HG02885 (cell line): ENCODE measurements around the gene TRPV5.
"Not testable (repeated sequence)": the region's sequence is repeated elsewhere in the genome, so short reads cannot be mapped to it uniquely, and the experiment has no call there.

ENCODE experiments used
- ATAC-seq: cut with Tn5 transposase; IDR thresholded peaks from one replicate; pipeline ENCODE4 v1.9.1; 2021; ENCODE audit warnings: mild to moderate bottlenecking; ENCODE audit not compliant: unreplicated experiment, poor library complexity

Gene TRPV5

DNA sequence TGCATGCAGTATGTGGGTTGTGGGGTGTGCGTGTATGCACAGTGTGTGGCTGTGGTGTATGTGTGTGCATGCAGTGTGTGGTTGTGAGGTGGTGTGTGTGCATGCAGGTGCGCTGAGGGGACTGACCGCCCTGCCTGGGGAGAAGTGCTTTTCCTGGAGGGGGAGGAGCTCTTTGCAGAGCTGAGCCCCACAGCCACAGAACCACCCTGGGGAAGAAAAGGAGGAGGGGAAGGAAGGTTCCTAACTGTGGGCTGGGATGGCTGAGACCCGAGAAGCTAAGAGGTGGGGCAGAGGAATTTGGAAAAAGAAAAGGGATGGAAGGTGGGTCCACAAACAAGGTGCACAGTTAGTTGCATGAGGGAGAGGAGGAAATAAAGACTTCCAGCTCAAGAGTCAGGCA, at the start of gene TRPV5:
Gene TRPV5, minus strand, starts transcription at position 123 of the 400 bp plus-strand sequence. CDS start 287 bp downstream, outside the sequence.
- no peak for ATAC-seq

DNA sequence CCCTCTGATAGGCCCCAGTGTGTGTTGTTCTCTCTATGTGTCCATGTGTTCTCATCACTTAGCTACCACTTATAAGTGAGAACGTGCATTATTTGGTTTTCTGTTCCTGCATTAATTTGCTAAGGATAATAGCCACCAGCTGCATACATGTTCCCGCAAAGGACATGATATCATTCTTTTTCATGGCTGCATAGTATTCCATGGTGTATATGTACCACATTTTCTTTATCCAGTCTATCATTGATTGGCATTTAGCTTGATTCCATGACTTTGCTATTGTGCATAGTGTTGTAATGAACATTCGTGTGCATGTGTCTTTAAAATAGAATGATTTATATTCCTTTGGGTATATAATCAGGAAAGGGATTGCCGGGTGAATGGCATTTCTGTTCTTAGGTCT, 44.9 kb upstream of the TRPV5 start:
- ATAC-seq, result not testable (repeated sequence)

DNA sequence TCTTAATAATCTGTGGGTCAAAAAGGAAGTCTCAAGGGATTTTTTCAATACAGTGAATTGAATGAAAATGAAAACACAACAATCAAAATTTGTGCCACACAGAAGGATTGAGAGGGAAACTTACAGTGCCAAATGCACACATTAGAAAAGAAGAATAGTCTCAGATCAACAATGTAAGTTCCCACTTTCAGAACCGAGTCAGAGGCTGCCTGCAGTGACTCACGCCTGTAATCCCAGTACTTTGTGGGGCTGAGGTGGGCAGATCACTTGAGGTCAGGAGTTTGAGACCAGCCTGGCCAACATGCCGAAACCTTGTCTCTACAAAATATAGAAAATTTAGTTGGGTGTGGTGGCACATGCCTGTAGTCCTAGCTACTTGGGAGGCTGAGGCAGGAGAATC, 41.1 kb upstream of the TRPV5 start:
- no peak for ATAC-seq

DNA sequence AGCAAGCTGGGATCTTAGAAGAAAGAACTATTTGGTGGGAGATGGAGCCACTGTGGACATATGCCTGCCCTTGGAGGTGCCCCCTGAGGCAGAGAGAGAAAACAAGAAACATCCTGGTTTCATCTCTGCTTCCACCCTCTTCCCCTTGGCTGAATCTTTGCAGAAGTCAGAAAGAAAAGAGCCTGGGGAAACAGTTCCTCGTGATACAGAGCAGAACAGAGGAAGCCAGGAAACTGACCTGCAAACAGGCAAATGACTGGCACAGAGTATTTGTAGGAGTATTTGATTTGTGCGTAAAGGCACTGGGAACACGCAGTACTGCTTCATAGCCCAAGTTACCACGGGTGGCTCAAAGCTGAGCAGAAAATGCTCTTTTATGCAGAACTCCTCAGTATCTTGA, 35.6 kb upstream of the TRPV5 start:
- no peak for ATAC-seq

DNA sequence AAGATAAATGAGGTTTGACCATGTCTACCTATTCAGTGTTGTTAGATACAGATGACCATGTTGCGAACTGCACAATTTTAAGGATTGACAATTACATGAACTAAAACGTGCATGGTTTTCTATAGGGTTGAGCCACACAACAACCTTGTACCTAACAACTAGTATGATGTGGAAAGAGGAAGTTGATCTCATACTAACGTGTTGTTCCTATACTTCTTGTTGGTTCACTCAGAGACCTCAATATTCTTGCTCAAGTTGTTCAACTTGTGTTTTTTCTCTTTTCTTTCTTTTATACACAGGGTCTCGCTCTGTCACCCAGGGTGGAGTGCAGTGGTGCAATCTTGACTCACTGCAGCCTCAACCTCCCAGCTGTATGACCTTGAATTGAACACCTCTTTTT, 34.7 kb upstream of the TRPV5 start:
- no peak for ATAC-seq

DNA sequence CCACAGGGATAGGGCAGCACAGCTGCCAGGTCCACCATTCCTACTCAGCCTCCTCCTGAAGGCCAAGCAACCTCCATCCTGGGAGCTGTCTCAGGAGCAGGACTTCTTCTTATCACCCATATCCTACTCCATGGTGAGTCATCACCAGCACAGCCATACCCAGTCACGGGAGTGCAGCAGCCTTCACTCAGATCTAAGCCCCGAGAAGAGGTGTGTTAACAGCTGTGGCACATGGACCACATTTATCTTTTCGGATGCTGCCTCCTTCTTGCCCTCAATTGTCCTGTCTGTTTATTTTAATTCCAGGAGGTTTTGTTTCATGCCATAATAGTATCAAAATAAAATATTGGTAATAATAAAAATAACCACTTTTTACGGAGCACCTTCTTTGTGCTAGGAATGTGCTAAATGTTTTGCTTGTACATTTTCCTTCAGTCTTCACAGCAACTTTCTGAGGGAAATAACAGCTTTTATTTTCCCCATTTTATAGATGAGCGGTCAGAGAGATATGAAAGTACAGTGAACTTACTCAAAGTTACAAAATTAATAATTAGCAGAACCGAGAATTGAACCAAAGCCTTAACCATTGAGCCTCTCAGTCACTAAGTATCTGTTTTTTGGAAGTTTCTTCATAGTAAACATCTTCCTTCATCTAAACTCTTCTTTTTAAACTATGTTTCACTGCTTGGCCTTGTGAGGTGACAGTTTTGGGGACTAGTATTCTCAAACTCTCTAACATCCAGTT, 31.1 kb upstream of the TRPV5 start:
- no peak for ATAC-seq

DNA sequence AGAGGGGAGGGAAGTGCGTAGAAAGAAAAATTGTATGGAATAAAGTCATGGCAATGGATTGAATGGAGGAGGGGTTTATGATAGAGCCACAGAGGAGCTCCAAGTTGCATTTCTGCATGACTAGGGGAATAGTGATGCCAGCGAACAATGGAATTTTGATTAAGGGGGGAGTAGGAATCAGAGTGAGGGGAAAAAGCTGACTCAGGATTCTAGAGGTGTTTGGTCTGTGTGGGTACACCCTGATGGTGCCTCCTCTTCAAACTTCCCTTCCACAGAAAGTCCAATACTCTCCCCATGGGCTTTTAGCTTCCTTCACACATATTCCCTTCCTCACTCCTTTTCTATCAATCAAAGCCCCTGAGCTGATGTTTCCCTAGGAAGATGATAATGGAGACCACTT, 30.4 kb upstream of the TRPV5 start:
- ATAC-seq, result no peak

DNA sequence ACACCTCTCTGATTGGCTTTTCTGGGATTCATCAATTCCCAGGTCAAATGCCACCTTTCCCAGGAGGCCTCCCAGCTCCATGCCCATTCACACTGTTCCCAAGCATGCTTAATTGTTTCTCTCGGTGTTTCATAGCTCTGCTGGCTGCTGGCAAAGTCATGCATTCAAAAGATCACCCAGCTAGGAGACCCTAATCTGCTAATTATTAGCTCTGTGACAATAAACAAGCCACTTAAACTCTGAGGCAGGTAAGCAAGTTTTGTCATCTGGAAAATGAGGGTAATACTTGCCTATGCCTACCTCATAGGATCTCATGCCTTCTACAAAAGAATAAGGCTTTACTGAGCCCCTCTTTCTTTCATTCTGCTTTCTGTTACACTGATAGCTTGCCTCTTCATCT, 29.4 kb upstream of the TRPV5 start:
- ATAC-seq, result no peak

DNA sequence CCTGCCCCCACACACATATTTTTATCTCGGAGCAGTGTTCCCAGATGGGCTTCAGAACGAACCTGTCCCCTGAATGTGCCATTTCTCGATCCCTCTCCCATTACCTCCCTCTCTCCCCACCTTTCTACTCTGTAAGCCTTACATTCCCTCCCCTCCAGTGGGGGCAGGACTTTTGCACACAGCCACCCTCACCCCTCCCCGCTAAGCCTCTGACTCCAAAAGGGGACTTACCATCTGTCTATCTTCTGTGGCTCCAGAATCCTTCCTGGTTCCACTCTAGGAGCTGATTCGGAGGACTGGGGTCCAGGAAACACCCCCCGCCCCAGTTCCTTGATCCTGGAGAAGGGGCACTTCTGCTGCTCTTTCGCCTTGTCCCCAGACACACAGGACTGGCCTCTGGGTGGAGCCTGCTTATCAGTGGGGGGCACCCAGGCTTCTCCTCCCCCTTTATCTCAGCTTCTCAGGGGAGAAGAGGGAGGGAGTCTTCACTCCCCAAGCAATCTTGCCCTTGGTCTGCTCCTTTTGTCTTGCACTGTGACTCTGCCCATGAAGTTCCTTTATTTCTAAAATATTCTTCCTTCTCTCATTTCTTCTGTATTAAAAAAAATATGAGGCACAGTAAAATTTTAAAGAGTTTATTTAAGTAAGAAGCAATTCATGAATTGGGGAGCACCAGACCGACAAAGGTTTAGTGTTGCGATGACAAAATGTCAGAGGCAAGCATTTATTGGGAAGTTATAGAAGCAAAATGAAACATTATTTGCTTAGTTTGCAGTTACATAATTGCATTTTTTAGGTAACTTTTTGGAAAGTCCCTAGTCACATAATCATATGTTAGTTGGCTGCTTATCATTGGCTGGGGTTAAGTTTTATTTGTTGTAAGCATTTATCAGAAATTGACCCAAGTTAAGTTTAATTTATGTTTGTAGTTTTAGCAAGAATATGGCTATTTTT, 28.7 kb upstream of the TRPV5 start, which contains the start of gene KEL:
Gene KEL, minus strand, starts transcription at position 391 of the 954 bp plus-strand sequence. Its CDS starts 157 bp downstream, at position 234.
- ATAC-seq, result no peak

DNA sequence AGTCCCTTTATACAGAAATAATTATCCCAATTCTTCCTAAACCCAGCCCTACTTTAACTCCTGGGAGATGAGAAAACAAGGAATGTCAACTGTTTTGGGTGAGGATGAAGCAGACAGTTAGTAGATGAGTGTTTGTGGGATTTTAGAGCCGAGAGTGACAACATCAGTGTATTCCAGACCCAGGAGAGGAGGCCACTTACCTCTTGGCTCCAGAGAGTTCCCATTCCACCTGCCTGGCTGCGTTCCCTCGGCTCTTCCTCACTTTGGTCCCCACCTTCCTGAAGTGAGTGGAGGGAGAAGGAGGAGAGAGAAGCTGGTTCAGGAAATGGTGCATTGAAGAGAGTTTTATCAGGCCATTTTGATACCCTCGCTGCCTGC, 28.0 kb upstream of the TRPV5 start:
- no peak for ATAC-seq

DNA sequence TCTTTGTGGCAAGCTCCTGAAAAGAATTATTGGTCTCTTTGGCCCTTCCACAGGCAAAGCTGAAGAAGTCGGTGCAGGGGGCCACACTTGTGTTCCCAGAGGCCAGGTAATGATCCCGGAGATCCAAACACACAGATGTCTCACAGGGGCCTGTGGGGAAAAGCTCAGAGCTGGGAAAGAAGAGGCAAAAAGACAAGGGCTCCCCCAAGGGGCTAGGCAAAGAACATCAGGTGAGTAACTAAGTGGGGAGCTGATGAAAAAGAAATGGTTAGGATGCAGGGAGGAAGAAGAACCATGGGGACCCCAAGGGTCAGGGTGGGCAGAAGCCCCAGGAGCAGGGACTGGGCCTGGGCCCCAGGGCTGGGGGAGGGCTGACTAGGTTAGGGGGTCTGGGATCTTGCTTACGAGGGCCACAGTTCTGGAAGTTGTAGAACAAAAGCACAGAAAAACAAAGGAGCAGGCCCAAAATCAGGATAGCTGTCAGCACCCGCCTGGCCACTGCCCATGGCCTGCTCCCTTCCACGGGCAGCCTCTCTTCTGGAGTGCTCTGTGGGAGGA, 27.5 kb upstream of the TRPV5 start:
- no peak for ATAC-seq

DNA sequence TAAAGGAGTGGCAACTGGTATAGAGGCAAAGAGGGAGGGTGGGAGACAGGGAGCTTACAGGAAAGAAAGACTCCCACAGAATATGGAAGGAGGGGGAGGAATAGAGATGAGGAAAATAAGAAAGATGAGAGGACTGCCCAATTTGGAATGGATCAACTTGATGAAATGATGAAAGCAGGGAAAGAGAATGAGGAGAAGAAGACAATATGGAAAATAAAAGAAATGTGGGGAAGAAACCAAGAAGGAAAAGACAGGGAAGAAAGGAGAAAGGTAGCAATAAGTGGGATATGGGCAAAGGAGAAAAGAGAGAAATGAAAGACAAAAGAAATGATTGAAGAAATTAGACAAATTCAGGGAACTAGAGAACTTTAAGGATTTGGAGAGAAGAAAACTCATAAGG, 25.7 kb upstream of the TRPV5 start:
- ATAC-seq, result no peak

DNA sequence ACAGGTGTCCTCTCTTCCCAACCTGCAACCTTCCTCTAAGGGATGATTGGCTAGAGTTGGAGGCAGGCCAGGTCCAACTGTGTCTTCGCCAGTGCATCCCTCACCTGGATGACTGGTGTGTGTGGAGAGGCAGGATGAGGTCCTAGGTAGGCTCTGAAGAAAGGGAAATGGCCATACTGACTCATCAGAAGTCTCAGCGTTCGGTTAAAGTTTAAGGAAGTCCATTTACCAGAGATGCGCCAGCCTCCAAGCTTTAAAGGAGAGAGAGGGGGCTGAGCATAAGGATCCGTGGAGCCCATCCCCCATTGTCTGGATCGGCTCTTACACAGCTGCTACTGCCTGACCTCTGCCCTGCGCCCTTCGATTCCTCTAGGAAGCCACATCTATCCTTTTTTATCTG, 24.2 kb upstream of the TRPV5 start:
- ATAC-seq, result no peak

DNA sequence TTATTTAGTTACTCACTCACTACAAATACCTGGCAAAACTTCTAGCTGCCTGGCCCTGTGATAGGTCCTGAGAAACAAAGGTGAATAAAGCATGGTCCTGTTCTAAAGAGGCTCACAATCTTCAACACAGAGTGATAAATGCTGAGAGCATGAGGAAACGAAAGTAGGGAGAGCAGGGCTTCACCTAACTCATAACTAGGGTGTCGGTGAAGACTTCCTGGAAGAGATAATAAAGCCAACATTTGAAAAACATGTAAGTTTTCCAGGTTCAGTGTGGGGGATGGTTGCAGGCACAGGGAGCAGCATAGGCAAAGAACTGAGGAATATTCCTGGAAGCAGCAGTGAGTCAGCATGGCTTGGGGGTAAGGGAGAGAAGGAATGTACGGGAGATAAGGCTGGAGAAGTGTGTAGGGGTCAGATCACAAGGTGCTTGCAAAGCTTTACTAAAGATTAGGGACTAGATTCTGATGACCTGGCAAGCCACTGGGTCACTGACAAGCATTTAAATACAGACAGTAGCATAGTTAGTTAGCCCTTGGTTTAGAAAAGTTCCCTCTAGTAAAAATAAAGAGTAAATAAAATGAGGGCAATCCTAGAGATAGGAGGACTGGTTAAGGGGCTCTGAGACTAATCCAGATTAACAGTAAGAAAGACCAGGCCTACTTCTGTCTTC, 23.5 kb upstream of the TRPV5 start:
- no peak for ATAC-seq

DNA sequence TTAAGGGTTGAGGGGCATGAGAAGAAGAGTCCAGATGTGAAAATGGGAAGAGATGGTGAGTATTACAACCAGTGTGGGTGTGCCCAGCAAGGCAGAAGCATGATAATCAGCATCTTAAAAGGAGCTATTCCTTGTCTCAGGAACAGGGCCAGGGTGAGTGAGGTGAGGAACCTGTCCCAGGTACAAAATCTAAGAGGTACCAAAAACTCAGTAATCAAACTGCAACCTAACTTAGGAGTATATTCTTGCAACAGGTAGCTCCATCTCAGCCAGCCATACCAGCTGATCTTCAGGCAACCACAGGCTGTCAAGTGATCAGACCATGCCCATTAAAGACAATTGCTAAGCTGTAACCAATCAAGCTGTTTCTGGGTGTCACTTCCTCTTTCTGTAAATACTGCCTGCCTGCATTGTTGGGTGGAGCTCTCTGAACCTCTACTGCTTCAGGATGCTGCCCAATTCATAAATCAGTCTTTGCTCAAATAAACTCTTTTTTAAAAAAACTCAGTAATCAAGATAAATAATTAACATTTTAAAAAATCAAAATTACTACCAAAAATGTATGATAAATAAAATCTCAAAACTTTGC, 21.2 kb upstream of the TRPV5 start:
- ATAC-seq, result peak; percentile 73

DNA sequence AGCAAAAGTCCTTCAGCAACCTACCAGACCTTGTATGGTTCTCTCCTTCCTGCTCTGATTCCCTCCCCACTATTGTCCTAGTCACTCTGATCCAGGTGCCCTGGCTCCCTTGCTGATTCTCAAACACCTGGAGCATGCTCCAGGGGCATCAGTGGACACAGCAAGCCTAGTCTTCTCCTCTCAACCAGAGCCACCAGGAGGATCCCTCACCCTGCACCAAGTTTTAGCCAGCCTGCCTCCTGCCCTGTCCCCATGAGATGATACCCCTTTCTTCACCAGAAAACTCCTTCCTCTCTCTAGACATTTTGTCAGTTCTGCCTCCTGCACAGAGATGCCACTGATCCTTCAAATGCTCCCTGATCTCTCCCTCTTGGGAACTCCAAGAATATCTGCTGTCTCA, 16.7 kb upstream of the TRPV5 start:
- ATAC-seq, result no peak

DNA sequence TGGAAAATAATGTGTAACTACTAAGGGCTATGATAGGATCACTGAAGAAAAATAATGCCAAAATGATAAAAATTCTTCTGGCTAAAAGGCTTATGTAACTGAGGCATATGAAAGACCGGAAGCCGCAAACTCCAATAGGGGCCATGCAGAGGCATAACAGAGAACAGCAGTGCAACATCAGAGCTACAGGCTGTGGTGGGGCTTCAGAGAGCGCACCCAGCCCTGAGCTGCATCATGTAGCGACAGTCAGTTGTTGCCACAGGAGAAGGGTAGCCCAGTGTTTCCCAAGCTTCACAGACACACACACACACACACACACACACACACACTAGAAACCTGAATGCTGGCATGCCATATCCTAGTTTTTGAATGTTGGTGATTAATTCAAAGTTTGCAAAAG, 15.1 kb upstream of the TRPV5 start:
- ATAC-seq, result no peak

DNA sequence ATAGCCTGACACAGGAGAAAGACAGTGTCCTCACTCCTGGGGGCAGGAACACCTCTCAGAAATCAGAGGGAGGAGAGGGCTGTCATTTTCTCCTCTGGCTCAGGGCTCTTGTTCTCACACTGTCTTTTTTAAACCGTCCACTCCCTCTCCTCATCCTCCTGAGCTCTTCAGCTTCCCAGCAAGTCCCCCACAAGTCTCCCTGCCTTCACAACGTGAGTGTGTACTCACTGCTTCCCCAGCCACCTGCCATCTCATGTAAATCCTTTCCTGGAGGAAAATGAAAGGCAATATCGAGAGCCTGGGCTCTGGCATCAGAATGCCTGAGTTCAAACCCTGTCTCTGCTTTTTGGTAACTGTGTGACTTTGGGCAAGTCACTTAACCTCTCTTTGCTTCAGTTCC, 11.5 kb upstream of the TRPV5 start:
- no peak for ATAC-seq

DNA sequence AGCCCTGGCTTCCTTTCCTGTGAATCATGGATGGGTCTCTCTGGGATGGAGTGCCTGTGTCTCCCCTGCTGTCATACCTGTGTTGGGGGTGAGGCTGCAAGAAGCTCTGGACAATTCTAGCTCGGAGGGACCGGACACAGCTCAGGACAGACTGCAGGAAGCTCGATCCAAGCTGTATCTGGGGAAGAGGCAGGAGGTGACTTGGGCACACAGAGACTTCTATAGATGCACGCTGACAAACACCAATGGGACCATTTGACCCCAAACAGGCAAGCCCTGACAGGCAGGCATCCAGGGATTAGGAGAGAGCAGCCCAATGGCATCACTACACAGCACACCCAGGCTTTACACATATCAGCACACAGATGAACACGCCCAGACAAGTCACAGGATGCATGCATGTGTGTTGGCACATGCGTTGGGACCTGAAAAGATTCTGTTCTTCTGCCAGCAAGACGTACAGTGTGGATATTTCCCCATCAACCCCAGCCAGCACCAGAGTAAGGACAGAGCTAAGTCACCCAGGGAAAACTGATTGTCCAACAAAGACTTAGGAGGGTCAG, 10.2 kb upstream of the TRPV5 start:
- ATAC-seq, result no peak

DNA sequence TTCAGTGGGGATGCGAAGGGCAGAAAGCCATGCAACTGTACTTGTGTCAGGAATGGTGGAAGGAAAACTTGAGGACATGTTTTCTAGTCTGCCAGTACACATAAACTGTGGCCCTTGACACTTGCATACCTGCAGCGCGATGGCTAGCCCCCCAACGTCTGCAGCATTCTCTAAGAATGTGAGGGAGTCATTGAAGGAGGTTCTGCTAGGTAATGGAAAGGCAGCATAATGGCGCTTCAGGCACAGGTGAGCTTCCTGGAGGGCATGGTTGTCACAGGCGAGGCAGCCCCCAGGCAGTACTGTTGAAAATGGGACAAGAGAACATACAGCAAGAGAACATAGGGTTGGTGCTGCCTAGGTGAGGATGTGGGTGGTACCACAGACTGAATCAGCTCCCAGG, 9.2 kb upstream of the TRPV5 start:
- no peak for ATAC-seq
